KMS-11 (cell line): ENCODE results near the gene MED4.

ENCODE experiments used
- H2AFZ ChIP-seq: fragments of 200-600 bp; sonication (generic); 2 replicates; pipeline ENCODE4 v1.6.1; 2016; ENCODE audit warnings: antibody characterized with exemption, mixed run types, low read depth
- H3K27ac ChIP-seq: fragments of 200-600 bp; sonication (generic); 2 replicates; pipeline ENCODE4 v1.6.1; 2016; ENCODE audit warnings: mild to moderate bottlenecking, mixed run types
- H3K27me3 ChIP-seq: fragments of 200-600 bp; sonication (generic); 2 replicates; pipeline ENCODE4 v1.6.1; 2017; ENCODE audit warnings: mild to moderate bottlenecking, low read depth, mixed run types, moderate library complexity; ENCODE audit not compliant: insufficient read depth
- H3K36me3 ChIP-seq: fragments of 200-600 bp; sonication (generic); 2 replicates; pipeline ENCODE4 v1.6.1; 2017; ENCODE audit warnings: mild to moderate bottlenecking, mixed run types; ENCODE audit not compliant: insufficient read depth
- H3K4me1 ChIP-seq: fragments of 200-600 bp; sonication (generic); 2 replicates; pipeline ENCODE4 v1.6.1; 2016; ENCODE audit warnings: mild to moderate bottlenecking, low read depth, mixed run types; ENCODE audit not compliant: poor library complexity, severe bottlenecking
- H3K4me2 ChIP-seq: fragments of 200-600 bp; sonication (generic); 2 replicates; pipeline ENCODE4 v1.7.0; 2016; ENCODE audit warnings: mild to moderate bottlenecking, mixed run types
- H3K4me3 ChIP-seq: fragments of 200-600 bp; sonication (generic); IDR thresholded peaks from 2 replicates; pipeline ENCODE4 v1.6.1; 2017; ENCODE audit warnings: low read depth, low read length, mixed read lengths; ENCODE audit not compliant: insufficient read depth
- H3K79me2 ChIP-seq: fragments of 200-600 bp; sonication (generic); 2 replicates; pipeline ENCODE4 v1.6.1; 2016; ENCODE audit warnings: low read depth, mixed run types; ENCODE audit not compliant: insufficient read depth
- H3K9ac ChIP-seq: fragments of 200-600 bp; sonication (generic); 2 replicates; pipeline ENCODE4 v1.6.1; 2016; ENCODE audit warnings: mild to moderate bottlenecking, mixed run types
- H4K20me1 ChIP-seq: fragments of 200-600 bp; sonication (generic); 2 replicates; pipeline ENCODE4 v1.6.1; 2016; ENCODE audit warnings: mild to moderate bottlenecking, mixed run types; ENCODE audit not compliant: insufficient read depth
- CTCF ChIP-seq: fragments of 200-600 bp; sonication (generic); conservative IDR thresholded peaks from 2 replicates; pipeline ENCODE4 v1.6.1; 2017; ENCODE audit warnings: low read depth, mild to moderate bottlenecking, antibody characterized with exemption, low read length, moderate library complexity, mixed read lengths

MED4 gene, protein sequence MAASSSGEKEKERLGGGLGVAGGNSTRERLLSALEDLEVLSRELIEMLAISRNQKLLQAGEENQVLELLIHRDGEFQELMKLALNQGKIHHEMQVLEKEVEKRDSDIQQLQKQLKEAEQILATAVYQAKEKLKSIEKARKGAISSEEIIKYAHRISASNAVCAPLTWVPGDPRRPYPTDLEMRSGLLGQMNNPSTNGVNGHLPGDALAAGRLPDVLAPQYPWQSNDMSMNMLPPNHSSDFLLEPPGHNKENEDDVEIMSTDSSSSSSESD

DNA sequence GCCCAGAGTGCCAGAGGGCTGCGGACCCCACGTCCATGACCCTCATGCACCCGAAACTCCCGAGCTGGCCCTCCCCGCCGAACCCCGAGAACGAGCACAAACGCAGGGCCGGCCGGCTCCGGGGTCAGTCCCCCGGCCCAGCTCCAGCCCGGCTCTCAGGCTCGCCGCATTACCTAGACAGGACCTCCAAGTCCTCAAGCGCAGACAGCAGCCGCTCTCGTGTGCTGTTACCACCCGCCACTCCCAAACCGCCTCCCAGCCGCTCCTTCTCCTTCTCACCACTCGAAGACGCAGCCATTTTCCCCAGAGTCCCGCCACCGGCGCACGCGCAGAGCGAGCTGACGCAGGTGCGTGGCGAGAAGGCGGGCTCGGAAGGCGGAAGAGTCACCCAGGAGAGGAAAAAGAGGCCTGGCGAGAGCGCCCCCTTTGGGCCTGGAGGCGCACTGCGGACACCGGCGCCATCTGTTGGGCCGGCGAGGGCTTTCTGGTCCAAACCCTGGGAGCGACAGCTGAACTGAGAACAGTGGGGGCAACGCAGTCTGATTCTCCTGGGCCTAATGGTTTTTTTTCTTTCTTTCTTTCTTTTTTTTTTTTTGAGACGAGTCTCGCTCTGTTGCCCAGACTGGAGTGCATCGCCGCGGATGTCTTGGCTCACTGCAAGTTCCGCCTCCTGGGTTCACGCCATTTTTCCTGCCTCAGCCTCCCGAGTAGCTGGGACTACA is at the start of gene MED4:
Gene MED4 (minus strand): TSS at position 324 of the 722 bp plus-strand sequence. CDS start 26 bp downstream, at position 298.
- H3K27me3 ChIP-seq = no peaks in the 10 kb centered on the region
- peak within 1 kb of the TSS; percentile 54 for H3K27ac ChIP-seq
- peak within 1 kb of the TSS; percentile 88 for H3K4me2 ChIP-seq
- no peak within 1 kb of the TSS for H3K4me3 ChIP-seq
- TF ChIP-seq CTCF = peak; percentile 78
- H3K79me2 ChIP-seq = peaks cover 44% of the 10 kb centered on the region
- H3K36me3 ChIP-seq = no peaks in the 10 kb centered on the region
- peak within 1 kb of the TSS; percentile 88 for H3K9ac ChIP-seq
- no peaks in the 10 kb centered on the region for H4K20me1 ChIP-seq
- H2AFZ ChIP-seq = peak within 1 kb of the TSS; percentile 57
- H3K4me1 ChIP-seq = peaks cover 8% of the 10 kb centered on the region

GRCh38 chr13:48144413-48145035 is 49.6 kb upstream of the MED4 start:
- no peak for TF ChIP-seq CTCF
- H3K27ac ChIP-seq = no peak overlapping the region
- no peak overlapping the region for H3K4me2 ChIP-seq
- no peaks in the 10 kb centered on the region for H3K36me3 ChIP-seq
- no peaks in the 10 kb centered on the region for H3K27me3 ChIP-seq
- no peaks in the 10 kb centered on the region for H3K79me2 ChIP-seq
- no peak overlapping the region for H2AFZ ChIP-seq
- H3K4me3 ChIP-seq = no peak overlapping the region
- H3K9ac ChIP-seq = no peak overlapping the region
- no peaks in the 10 kb centered on the region for H3K4me1 ChIP-seq
- H4K20me1 ChIP-seq = no peaks in the 10 kb centered on the region

DNA sequence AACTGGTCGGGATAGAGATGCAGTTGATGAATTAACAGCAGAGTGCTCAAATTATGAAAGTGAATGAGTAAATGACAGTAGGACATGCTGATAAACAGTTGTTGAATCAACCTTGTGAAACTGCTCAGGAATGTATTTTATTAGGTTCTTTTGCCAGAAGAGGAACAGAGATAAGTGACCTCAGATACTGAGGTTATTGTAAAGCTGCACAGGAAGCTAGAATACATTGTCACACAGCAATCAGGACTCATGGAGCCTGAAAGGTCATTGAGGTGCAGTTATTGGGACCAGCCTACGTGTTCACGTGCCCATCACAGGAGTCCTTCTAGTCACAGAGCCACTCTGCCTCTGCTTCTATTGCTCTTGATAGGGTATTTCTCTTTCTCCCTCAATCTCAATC is 47.5 kb upstream of the MED4 start:
- Histone ChIP-seq H3K4me3 (no peak overlapping the region), H3K4me1 (no peaks in the 10 kb centered on the region), H3K36me3 (no peaks in the 10 kb centered on the region), H3K9ac (no peak overlapping the region), H3K4me2 (no peak overlapping the region), H3K27me3 (no peaks in the 10 kb centered on the region), H3K27ac (no peak overlapping the region), H3K79me2 (no peaks in the 10 kb centered on the region), H4K20me1 (no peaks in the 10 kb centered on the region), H2AFZ (no peak overlapping the region)
- TF ChIP-seq CTCF = no peak

- H3K4me1 ChIP-seq = no peaks in the 10 kb centered on the region
- H2AFZ ChIP-seq = no peak overlapping the region
- no peak for TF ChIP-seq CTCF
- no peaks in the 10 kb centered on the region for H3K27me3 ChIP-seq
- H3K4me2 ChIP-seq = no peak overlapping the region
- no peak overlapping the region for H3K9ac ChIP-seq
- no peak overlapping the region for H3K27ac ChIP-seq
- no peaks in the 10 kb centered on the region for H3K36me3 ChIP-seq
- no peak overlapping the region for H3K4me3 ChIP-seq
- H3K79me2 ChIP-seq = no peaks in the 10 kb centered on the region
- H4K20me1 ChIP-seq = no peaks in the 10 kb centered on the region
Observed at GRCh38 chr13:48138270-48138669, 43.4 kb upstream of the MED4 start.
